T-helper 1 cell (primary cell): ENCODE measurements around the gene CIDEB.
"Not testable (repeated sequence)": the region's sequence is repeated elsewhere in the genome, so short reads cannot be mapped to it uniquely, and the experiment has no call there.

Source experiments
- DNase-seq, 5 donors: peaks; one replicate each; pipeline ENCODE4 v3.0.0-alpha.2; 2012 to 2020
- total RNA-seq, 4 donors: gene quantifications; one replicate each; lab custom pipeline; 2026; lab: John Stamatoyannopoulos, UW

Gene CIDEB
- total RNA-seq, result 14.0 to 23.3 (median 17.0) reads per million in 4 donors

- DNase-seq, result peak in 4 of 5 donors; percentile 37 to 50 (median 42)
Measured at GRCh38 chr14:24307575-24308341, at the start of gene CIDEB. CIDEB (minus strand) TSS chr14:24307977; CDS start chr14:24307858, 119 bp downstream.

DNA sequence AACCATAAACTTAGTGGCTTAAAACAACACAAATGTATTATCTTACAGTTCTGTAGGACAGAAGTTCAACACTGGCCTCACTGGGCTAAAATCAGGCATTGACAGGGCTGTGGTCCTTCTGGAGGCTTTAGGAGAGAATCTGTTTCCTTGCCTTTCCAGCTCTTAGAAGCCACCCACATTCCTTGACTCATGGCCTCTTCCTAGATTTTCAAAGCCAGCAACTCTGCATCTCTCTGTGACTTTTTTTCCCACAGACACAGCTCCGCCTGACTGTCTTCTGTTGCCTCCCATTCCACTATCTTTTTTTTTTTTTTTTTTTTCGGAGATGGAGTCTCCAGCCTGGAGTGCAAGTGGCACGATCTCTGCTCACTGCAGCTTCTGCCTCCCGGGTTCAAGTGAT lies 48.4 kb upstream of the CIDEB start:
- no peak for DNase-seq

GRCh38 chr14:24355009-24355408 lies 47.2 kb upstream of the CIDEB start:
- DNase-seq, result no peak

- DNase-seq, result not testable (repeated sequence)
Measured at GRCh38 chr14:24354482-24354825, 46.7 kb upstream of the CIDEB start.

GRCh38 chr14:24353559-24354481 lies 46.0 kb upstream of the CIDEB start:
- DNase-seq, result no peak

DNA sequence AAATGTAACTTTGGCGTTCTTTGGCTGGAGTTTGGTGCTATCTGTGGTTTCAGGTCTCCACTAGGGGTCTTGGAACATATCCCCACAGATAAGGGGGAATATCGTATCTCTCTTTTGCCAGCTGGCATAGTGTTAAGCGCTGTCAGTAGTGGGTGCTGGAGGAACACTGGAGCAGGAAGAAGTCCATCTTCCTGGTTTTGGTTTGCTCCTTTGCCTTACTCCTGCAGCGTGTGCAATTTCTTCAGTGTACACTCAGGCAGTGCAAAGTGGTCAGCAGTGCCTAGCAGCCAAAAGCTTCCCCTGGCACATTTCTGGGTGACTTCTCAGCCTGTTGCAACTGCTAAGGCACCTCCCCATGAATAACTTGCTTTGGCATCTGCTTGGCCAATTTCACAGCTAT lies 43.7 kb upstream of the CIDEB start:
- DNase-seq, result no peak

GRCh38 chr14:24349742-24350141 lies 42.0 kb upstream of the CIDEB start:
- no peak for DNase-seq

DNA sequence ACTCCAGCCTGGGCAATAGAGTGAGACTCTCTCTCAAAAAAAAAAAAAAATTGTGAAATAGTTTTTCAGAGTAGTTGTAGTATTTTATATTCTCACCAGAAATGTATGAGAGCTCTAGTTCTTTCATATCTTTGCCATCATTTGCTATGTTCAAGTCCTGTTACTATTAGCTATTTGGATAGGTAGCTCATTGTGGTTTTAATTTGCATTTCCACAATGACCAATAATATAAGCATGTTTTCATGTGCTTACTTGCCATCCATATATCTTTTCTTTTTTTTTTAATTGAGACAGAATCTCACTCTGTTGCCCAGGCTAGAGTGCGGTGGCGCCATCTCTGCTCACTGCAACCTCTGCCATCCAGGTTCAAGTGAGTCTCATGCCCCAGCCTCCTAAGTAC lies 40.4 kb upstream of the CIDEB start:
- no peak for DNase-seq

GRCh38 chr14:24347134-24347533 lies 39.4 kb upstream of the CIDEB start:
- DNase-seq, result no peak

DNA sequence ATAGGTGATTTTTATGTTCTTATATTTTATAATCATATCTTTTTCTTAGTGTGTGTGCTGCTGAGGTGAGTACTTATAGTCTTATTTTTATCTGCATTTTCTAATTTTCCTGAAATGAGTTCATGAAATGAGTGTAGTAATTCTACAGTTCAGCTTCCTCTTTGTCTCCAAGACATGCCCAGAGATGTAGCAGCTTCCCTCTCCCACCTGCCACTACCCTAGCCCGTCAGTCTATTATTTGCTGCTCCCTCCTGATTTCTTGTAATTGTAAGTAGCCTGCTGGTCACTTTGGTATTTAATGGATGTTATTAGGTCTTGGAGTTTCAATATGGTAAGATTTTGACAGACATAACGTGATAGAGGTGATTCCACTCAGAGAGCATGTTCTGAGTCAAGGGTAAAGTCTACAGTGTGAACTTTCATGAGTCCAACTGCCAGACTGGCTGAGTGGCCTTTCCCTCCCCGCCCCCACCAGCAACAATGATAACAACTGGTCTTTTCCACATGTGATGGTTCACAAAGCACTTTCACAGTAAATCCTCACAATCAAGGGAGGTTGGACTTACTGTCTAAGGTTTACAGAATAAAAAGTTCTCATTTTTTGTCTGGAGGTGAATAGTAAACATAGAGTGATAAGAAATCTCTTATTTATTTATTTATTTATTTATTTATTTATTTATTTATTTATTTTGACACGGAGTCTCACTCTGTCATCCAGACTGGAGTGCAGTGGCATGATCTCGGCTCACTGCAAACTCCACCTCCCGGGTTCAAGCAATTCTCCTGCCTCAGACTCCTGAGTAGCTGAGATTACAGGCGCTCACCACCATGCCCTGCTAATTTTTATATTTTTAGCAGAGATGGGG lies 36.3 kb upstream of the CIDEB start:
- no peak for DNase-seq

GRCh38 chr14:24342889-24343288 lies 35.1 kb upstream of the CIDEB start:
- no peak for DNase-seq

DNA sequence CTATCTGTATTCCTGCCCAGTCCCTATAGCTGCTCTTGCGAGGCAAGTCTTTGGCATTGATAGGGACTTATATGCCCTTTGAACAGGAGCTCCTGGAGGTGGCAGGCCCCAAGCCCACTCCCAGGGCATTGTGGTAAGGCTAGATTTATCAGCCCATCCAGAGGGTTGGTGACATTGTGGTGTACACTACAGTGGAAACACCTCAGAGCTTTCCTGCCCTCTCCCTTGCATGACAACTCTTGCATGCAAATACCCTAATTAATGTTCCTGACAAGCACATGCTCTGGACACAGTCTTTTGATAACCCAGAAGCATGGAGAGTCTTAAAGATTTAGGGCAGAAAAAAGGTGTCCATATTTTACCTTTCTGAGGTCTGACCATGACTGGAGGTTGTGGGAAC lies 32.8 kb upstream of the CIDEB start:
- no peak for DNase-seq

- DNase-seq, result peak in 4 of 5 donors; percentile 39 to 71 (median 54)
Measured at GRCh38 chr14:24339284-24340151, 31.7 kb upstream of the CIDEB start, which contains the start of gene RIPK3. RIPK3 (minus strand) TSS chr14:24339991; CDS start chr14:24339826, 165 bp downstream.

- no peak for DNase-seq
Measured at GRCh38 chr14:24338843-24339242, 31.1 kb upstream of the CIDEB start.

- DNase-seq, result no peak
Measured at GRCh38 chr14:24337824-24338175, 30.0 kb upstream of the CIDEB start.

DNA sequence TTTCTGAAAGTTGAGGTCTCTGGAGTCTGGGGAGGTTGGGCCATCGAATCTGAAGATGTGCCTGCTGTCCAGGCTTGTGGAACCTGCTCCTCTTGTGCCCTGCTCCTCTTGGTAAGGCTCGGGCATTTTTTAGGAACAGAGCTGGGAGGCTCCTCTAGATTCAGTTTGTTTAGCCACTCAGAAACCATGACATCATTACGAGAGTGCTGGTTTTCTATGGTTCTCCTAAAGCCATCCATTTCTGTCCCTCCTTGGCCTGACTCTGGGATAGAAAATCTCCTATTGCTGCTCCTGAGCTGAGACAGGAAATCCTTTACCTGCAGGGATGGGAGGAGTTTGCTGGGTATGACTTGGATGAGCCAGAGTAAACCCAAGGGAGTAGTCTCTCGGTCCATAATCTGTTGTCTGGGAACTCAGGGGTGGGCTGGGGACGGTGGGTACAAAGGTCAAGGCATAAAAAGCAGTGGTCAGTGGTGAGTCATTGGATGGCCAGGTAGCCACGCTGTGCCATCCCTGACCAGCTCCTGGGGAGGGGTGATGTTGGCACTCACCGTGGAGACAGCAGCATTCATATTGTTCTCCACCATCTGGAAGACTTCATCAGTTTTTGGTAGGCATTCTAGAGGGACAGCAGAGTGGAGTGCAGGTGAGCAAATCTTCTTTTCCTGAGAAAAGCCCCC lies 29.5 kb upstream of the CIDEB start:
- DNase-seq, result no peak

- DNase-seq, result no peak
Measured at GRCh38 chr14:24335461-24336171, 27.8 kb upstream of the CIDEB start.

DNA sequence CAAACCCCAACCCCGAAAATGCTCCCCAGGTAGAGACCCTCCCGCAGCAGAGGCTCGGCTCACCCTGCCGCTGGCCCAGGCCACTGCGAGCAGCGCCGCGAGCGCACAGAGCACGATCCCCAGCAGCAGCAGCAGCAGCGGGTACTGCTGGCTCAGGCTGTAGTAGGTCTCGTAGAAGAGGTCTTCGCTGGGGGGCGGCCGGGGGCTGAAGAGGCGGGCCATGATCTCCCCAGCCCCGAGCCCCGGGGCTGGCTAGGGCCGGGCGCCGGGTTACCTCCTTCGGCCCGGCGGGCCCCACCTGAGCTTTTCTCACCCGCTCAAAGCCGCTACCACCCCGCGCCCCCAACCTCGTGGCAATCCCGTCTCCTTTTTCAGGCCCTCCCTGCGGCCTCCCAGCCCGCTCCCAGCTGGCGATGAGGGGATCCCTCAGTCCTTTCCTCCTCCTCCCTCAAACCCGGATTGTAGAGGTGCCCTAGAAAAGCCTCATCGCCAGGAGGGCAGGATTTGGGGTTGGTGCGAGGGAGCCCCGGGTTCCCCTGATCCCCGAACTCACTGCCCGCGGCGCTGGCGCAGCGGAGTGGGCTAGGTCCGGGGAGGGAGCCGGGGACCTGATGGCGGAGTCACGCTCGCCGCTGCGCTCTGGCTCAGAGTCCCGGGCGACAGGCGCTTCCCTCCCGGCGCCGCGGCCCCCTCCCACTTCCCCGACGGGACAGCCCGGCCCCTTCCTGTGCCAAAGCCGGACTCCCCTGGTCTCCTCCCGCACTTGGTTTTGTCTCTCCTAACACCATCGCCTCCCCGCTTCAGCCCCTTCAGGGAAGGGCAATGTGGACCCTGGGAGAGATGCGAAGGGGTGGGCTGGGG lies 26.9 kb upstream of the CIDEB start, which contains the start of gene ADCY4:
Gene ADCY4 (minus strand): TSS at position 641 of the 861 bp plus-strand sequence. CDS start 419 bp downstream, at position 222.
- DNase-seq, result no peak
